HEK293 (cell line): ENCODE measurements around the gene LHX6.
A peak's percentile ranks its signal among the peaks of the same experiment; 100 is the strongest.

ENCODE experiments used
- BCL11A ChIP-seq: fragments of 450-650 bp; formaldehyde crosslinking; IDR thresholded peaks from 2 replicates; pipeline ENCODE4 v1.5.1; 2016; ENCODE audit warnings: low read depth, missing biosample characterization, missing genetic modification characterization
- BCL11B ChIP-seq: fragments of 450-650 bp; formaldehyde crosslinking; IDR thresholded peaks from 2 replicates; pipeline ENCODE4 v1.5.1; 2016; ENCODE audit warnings: low read depth, missing biosample characterization, missing genetic modification characterization
- KLF16 ChIP-seq: fragments of 450-650 bp; formaldehyde crosslinking; IDR thresholded peaks from 2 replicates; pipeline ENCODE4 v1.5.1; 2017; ENCODE audit warnings: missing biosample characterization, missing genetic modification characterization
- SALL2 ChIP-seq: fragments of 450-650 bp; formaldehyde crosslinking; IDR thresholded peaks from 2 replicates; pipeline ENCODE4 v1.5.0; 2017; ENCODE audit warnings: missing biosample characterization, mild to moderate bottlenecking, missing genetic modification characterization, borderline replicate concordance
- SETDB1 ChIP-seq: IDR thresholded peaks from one replicate; pipeline ENCODE4 v1.6.1; 2017; ENCODE audit warnings: mild to moderate bottlenecking, low read length, moderate library complexity, mixed read lengths; ENCODE audit not compliant: insufficient read length
- YY2 ChIP-seq: fragments of 450-650 bp; formaldehyde crosslinking; IDR thresholded peaks from 2 replicates; pipeline ENCODE4 v1.5.1; 2016; ENCODE audit warnings: missing biosample characterization, missing genetic modification characterization
- ZBTB20 ChIP-seq: fragments of 450-650 bp; formaldehyde crosslinking; IDR thresholded peaks from 2 replicates; pipeline ENCODE4 v1.5.1; 2016; ENCODE audit warnings: missing biosample characterization, missing genetic modification characterization
- ZFP41 ChIP-seq: fragments of 450-650 bp; formaldehyde crosslinking; IDR thresholded peaks from 2 replicates; pipeline ENCODE4 v1.5.1; 2016; ENCODE audit warnings: missing biosample characterization, missing genetic modification characterization, borderline replicate concordance
- ZNF10 ChIP-seq: fragments of 450-650 bp; formaldehyde crosslinking; IDR thresholded peaks from 2 replicates; pipeline ENCODE4 v1.5.1; 2017; ENCODE audit warnings: missing biosample characterization, missing genetic modification characterization
- ZNF121 ChIP-seq: fragments of 450-650 bp; formaldehyde crosslinking; IDR thresholded peaks from 2 replicates; pipeline ENCODE4 v1.5.1; 2016; ENCODE audit warnings: missing biosample characterization, missing genetic modification characterization
- ZNF140 ChIP-seq: fragments of 450-650 bp; formaldehyde crosslinking; IDR thresholded peaks from 2 replicates; pipeline ENCODE4 v1.5.1; 2016; ENCODE audit warnings: missing biosample characterization, missing genetic modification characterization
- ZNF169 ChIP-seq: fragments of 450-650 bp; formaldehyde crosslinking; IDR thresholded peaks from 2 replicates; pipeline ENCODE4 v1.5.1; 2016; ENCODE audit warnings: missing biosample characterization, missing genetic modification characterization
- ZNF24 ChIP-seq: fragments of 450-650 bp; formaldehyde crosslinking; IDR thresholded peaks from 2 replicates; pipeline ENCODE4 v1.5.1; 2016; ENCODE audit warnings: missing biosample characterization, missing genetic modification characterization
- ZNF311 ChIP-seq: fragments of 450-650 bp; formaldehyde crosslinking; IDR thresholded peaks from 2 replicates; pipeline ENCODE4 v1.5.1; 2017; ENCODE audit warnings: missing biosample characterization, missing genetic modification characterization, borderline replicate concordance
- ZNF366 ChIP-seq: fragments of 450-650 bp; formaldehyde crosslinking; conservative IDR thresholded peaks from 2 replicates; pipeline ENCODE4 v1.5.1; 2016; ENCODE audit warnings: missing biosample characterization, missing genetic modification characterization
- ZNF426 ChIP-seq: fragments of 450-650 bp; formaldehyde crosslinking; IDR thresholded peaks from 2 replicates; pipeline ENCODE4 v1.5.1; 2017; ENCODE audit warnings: missing biosample characterization, missing genetic modification characterization, mild to moderate bottlenecking, inconsistent platforms, moderate library complexity
- ZNF561 ChIP-seq: fragments of 450-650 bp; IDR thresholded peaks from 2 replicates; pipeline ENCODE4 v1.5.1; 2018; ENCODE audit warnings: missing biosample characterization, missing genetic modification characterization, borderline replicate concordance
- ZNF707 ChIP-seq: fragments of 450-650 bp; formaldehyde crosslinking; IDR thresholded peaks from 2 replicates; pipeline ENCODE4 v1.5.1; 2016; ENCODE audit warnings: missing biosample characterization, missing genetic modification characterization
- ZNF768 ChIP-seq: fragments of 450-650 bp; formaldehyde crosslinking; IDR thresholded peaks from 2 replicates; pipeline ENCODE4 v1.5.1; 2018; ENCODE audit warnings: missing biosample characterization, mild to moderate bottlenecking, missing genetic modification characterization
- ZSCAN16 ChIP-seq: fragments of 450-650 bp; formaldehyde crosslinking; IDR thresholded peaks from 2 replicates; pipeline ENCODE4 v1.5.1; 2016; ENCODE audit warnings: missing biosample characterization, missing genetic modification characterization
- ZSCAN23 ChIP-seq: fragments of 450-650 bp; formaldehyde crosslinking; IDR thresholded peaks from 2 replicates; pipeline ENCODE4 v1.5.1; 2016; ENCODE audit warnings: missing biosample characterization, missing genetic modification characterization
- ZSCAN30 ChIP-seq: fragments of 450-650 bp; IDR thresholded peaks from 2 replicates; pipeline ENCODE4 v1.5.1; 2018; ENCODE audit warnings: missing biosample characterization, mild to moderate bottlenecking, missing genetic modification characterization, moderate library complexity
- TF ChIP-seq, protein P1 (sequence below): fragments of 450-650 bp; formaldehyde crosslinking; IDR thresholded peaks from 2 replicates; pipeline ENCODE4 v1.5.1; 2017; ENCODE audit warnings: missing biosample characterization, mild to moderate bottlenecking, missing genetic modification characterization, moderate library complexity
- TF ChIP-seq, protein P2 (sequence below): fragments of 450-650 bp; formaldehyde crosslinking; IDR thresholded peaks from 2 replicates; pipeline ENCODE4 v1.5.1; 2016; ENCODE audit warnings: missing biosample characterization, missing genetic modification characterization
- TF ChIP-seq, protein P3 (sequence below): fragments of 450-650 bp; formaldehyde crosslinking; conservative IDR thresholded peaks from 2 replicates; pipeline ENCODE4 v1.5.1; 2016; ENCODE audit warnings: low read depth, missing biosample characterization, missing genetic modification characterization
- TF ChIP-seq, protein P4 (sequence below): fragments of 450-650 bp; formaldehyde crosslinking; IDR thresholded peaks from 2 replicates; pipeline ENCODE4 v1.5.1; 2016; ENCODE audit warnings: missing biosample characterization, missing genetic modification characterization
- TF ChIP-seq, protein P5 (sequence below): fragments of 450-650 bp; formaldehyde crosslinking; IDR thresholded peaks from 2 replicates; pipeline ENCODE4; 2016; ENCODE audit warnings: missing biosample characterization, missing genetic modification characterization
- TF ChIP-seq, protein P6 (sequence below): fragments of 450-650 bp; formaldehyde crosslinking; IDR thresholded peaks from 2 replicates; pipeline ENCODE4 v1.5.1; 2016; ENCODE audit warnings: missing biosample characterization, missing genetic modification characterization

The LHX6 gene

DNA sequence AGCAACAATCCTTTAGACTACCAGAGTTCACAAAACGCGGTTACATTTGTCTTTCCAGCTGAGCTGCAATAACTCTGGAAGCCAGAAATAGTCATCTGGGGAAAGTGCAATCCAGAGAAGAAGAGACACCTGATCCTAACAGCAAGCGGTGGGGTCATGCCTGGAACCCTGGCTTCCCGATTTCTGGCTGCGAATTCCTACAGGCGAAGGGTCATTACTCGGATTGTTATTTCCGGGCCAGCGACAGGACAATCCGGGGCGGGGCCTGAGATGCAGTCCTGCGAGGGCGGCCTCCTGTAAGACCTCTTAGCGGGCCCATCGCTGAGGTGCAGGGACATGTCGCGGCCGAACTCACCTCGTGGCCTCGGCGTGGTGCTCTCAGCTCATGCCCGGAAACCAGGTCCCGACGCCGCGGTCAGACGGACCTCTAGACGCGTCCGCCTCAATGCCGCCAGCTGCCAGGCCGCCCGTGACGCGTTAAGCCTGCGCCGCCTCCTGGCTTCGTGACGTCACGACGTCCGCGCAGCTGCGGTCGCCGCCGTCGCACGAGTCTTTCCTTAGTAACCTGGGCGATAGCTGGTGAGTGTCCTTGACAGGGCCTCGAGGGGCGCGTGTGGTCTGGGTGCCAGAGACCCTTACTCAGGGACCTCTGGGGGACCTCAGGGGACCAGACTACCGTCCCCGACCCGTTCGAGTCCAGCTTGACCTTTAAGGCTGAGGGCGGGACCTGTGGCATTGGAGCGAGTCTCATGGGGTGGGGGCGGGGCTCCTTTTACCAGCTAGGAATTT is 35.8 kb upstream of the LHX6 start, which contains the start of the genes MRRF and RBM18 (continued):
- TF ChIP-seq, protein P1, sequence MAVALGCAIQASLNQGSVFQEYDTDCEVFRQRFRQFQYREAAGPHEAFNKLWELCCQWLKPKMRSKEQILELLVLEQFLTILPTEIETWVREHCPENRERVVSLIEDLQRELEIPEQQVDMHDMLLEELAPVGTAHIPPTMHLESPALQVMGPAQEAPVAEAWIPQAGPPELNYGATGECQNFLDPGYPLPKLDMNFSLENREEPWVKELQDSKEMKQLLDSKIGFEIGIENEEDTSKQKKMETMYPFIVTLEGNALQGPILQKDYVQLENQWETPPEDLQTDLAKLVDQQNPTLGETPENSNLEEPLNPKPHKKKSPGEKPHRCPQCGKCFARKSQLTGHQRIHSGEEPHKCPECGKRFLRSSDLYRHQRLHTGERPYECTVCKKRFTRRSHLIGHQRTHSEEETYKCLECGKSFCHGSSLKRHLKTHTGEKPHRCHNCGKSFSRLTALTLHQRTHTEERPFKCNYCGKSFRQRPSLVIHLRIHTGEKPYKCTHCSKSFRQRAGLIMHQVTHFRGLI (tag by site-specific recombination), result no peak
- TF ChIP-seq ZNF561 (tag by site-specific recombination), result no peak
- TF ChIP-seq, protein P2, sequence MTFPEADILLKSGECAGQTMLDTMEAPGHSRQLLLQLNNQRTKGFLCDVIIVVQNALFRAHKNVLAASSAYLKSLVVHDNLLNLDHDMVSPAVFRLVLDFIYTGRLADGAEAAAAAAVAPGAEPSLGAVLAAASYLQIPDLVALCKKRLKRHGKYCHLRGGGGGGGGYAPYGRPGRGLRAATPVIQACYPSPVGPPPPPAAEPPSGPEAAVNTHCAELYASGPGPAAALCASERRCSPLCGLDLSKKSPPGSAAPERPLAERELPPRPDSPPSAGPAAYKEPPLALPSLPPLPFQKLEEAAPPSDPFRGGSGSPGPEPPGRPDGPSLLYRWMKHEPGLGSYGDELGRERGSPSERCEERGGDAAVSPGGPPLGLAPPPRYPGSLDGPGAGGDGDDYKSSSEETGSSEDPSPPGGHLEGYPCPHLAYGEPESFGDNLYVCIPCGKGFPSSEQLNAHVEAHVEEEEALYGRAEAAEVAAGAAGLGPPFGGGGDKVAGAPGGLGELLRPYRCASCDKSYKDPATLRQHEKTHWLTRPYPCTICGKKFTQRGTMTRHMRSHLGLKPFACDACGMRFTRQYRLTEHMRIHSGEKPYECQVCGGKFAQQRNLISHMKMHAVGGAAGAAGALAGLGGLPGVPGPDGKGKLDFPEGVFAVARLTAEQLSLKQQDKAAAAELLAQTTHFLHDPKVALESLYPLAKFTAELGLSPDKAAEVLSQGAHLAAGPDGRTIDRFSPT (tag by site-specific recombination), result peak; percentile 44; the same call in 1 of the 2 replicates
- TF ChIP-seq ZSCAN16 (tag by site-specific recombination), result no peak
- TF ChIP-seq ZNF24, result no peak
- TF ChIP-seq ZNF366 (tag by site-specific recombination), result no peak
- no peak for TF ChIP-seq ZNF121
- no peak for TF ChIP-seq ZNF426 (tag by site-specific recombination)
- no peak for TF ChIP-seq ZNF140 (tag by site-specific recombination)
- TF ChIP-seq ZSCAN30 (tag by site-specific recombination), result peak; percentile 36; the same call in 1 of the 2 replicates
- no peak for TF ChIP-seq ZSCAN23 (tag by site-specific recombination)
- TF ChIP-seq, protein P3, sequence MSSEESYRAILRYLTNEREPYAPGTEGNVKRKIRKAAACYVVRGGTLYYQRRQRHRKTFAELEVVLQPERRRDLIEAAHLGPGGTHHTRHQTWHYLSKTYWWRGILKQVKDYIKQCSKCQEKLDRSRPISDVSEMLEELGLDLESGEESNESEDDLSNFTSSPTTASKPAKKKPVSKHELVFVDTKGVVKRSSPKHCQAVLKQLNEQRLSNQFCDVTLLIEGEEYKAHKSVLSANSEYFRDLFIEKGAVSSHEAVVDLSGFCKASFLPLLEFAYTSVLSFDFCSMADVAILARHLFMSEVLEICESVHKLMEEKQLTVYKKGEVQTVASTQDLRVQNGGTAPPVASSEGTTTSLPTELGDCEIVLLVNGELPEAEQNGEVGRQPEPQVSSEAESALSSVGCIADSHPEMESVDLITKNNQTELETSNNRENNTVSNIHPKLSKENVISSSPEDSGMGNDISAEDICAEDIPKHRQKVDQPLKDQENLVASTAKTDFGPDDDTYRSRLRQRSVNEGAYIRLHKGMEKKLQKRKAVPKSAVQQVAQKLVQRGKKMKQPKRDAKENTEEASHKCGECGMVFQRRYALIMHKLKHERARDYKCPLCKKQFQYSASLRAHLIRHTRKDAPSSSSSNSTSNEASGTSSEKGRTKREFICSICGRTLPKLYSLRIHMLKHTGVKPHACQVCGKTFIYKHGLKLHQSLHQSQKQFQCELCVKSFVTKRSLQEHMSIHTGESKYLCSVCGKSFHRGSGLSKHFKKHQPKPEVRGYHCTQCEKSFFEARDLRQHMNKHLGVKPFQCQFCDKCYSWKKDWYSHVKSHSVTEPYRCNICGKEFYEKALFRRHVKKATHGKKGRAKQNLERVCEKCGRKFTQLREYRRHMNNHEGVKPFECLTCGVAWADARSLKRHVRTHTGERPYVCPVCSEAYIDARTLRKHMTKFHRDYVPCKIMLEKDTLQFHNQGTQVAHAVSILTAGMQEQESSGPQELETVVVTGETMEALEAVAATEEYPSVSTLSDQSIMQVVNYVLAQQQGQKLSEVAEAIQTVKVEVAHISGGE (tag by site-specific recombination), result peak; percentile 64
- TF ChIP-seq, protein P4, sequence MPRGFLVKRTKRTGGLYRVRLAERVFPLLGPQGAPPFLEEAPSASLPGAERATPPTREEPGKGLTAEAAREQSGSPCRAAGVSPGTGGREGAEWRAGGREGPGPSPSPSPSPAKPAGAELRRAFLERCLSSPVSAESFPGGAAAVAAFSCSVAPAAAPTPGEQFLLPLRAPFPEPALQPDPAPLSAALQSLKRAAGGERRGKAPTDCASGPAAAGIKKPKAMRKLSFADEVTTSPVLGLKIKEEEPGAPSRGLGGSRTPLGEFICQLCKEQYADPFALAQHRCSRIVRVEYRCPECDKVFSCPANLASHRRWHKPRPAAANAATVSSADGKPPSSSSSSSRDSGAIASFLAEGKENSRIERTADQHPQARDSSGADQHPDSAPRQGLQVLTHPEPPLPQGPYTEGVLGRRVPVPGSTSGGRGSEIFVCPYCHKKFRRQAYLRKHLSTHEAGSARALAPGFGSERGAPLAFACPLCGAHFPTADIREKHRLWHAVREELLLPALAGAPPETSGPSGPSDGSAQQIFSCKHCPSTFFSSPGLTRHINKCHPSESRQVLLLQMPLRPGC (tag by site-specific recombination), result peak; percentile 46; the same call in 1 of the 2 replicates
- TF ChIP-seq YY2 (tag by site-specific recombination), result peak; percentile 34; the same call in 1 of the 2 replicates
- TF ChIP-seq, protein P5, sequence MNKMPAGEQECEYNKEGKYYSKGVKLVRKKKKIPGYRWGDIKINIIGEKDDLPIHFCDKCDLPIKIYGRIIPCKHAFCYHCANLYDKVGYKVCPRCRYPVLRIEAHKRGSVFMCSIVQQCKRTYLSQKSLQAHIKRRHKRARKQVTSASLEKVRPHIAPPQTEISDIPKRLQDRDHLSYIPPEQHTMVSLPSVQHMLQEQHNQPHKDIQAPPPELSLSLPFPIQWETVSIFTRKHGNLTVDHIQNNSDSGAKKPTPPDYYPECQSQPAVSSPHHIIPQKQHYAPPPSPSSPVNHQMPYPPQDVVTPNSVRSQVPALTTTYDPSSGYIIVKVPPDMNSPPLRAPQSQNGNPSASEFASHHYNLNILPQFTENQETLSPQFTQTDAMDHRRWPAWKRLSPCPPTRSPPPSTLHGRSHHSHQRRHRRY (tag by site-specific recombination), result no peak
- no peak for TF ChIP-seq SALL2 (tag by site-specific recombination)
- TF ChIP-seq ZNF768 (tag by site-specific recombination), result no peak
- no peak for TF ChIP-seq ZFP41 (tag by site-specific recombination)
- no peak for TF ChIP-seq ZNF10 (tag by site-specific recombination)
- no peak for TF ChIP-seq ZNF311 (tag by site-specific recombination)
- TF ChIP-seq BCL11A, result 0 out of 2 replicates have a peak, but pooled peaks have one; percentile 22
- TF ChIP-seq, protein P6, sequence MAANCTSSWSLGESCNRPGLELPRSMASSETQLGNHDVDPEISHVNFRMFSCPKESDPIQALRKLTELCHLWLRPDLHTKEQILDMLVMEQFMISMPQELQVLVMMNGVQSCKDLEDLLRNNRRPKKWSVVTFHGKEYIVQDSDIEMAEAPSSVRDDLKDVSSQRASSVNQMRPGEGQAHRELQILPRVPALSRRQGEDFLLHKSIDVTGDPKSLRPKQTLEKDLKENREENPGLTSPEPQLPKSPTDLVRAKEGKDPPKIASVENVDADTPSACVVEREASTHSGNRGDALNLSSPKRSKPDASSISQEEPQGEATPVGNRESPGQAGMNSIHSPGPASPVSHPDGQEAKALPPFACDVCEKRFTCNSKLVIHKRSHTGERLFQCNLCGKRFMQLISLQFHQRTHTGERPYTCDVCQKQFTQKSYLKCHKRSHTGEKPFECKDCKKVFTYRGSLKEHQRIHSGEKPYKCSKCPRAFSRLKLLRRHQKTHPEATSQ (tag by site-specific recombination), result peak; percentile 62; the same call in 1 of the 2 replicates
- no peak for TF ChIP-seq ZNF707 (tag by site-specific recombination)
- TF ChIP-seq BCL11B (tag by site-specific recombination), result no peak
- TF ChIP-seq KLF16 (tag by site-specific recombination), result peak; percentile 67; the same call in 1 of the 2 replicates
- TF ChIP-seq ZBTB20 (tag by site-specific recombination), result peak; percentile 59
- no peak for TF ChIP-seq ZNF169 (tag by site-specific recombination)
- no peak for TF ChIP-seq SETDB1
